ENCODE measurements around the gene FADS6. TPM values are rescaled to one million over a fixed set of nuclear protein-coding genes. Genes with fewer than 3 reads are reported as not detected.
A peak's percentile ranks its signal among the peaks of the same experiment; 100 is the strongest.

Gene FADS6
- total RNA-seq, 2 donors from 2014 or later, result not detected

- no peak overlapping the region for H3K27ac ChIP-seq
- intact Hi-C loops (cut with DNase I), result no loop called here
- DNase-seq (ENCODE audit: low spot score), result no peak
- WGBS, result 44% methylated on average over 8 of the region's 8 CpGs
- H3K4me3 ChIP-seq, result peak overlapping the region in 1 of 2 donors; percentile 19
- no peaks in the 10 kb centered on the region for H3K4me1 ChIP-seq (replicated peaks)
- no peak for TF ChIP-seq CTCF (IDR thresholded peaks at IDR 0.05)
- TF ChIP-seq POLR2A (IDR thresholded peaks at IDR 0.05), result no peak
- TF ChIP-seq POLR2AphosphoS5 (IDR thresholded peaks at IDR 0.05), result no peak
- no peaks in the 10 kb centered on the region for H3K36me3 ChIP-seq
- no peaks in the 10 kb centered on the region for H3K9me3 ChIP-seq
- no peaks in the 10 kb centered on the region for H3K27me3 ChIP-seq (replicated peaks; ENCODE audit: insufficient read depth)
Observed at GRCh38 chr17:74842146-74842598, 51.3 kb downstream of the FADS6 start.

DNA sequence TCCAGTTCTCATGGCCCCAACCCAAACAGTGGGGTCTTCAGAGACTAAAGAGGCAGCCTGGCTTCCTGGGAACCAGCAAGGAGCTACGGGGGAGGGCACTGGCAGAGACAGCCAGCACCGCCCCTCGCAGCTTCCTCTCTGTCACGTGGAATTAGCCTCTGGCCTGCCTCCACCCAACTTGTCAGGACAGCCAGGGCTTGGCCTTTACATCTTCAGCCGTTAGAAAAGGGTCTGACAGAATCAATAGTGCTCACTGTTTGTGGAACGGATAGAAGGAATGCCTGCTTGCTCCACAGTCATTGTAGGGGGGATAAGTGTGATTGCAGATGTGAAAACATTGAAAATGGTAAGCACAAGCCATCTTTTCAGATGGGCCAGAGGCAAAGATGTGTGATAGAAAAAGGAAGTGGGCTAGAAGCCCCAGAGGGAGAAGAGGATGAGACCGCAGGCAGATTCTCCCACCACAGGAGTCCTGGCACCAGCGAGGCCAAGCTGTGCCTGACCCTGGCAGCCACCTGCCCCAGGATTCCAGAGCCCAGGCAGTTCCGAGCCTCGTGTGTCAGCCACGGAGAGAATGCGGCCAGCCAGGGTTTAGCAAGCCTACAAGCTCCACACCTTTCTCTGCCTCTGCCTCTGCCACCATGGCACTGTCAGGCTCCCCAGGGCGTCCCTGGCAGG is 52.3 kb downstream of the FADS6 start:
- Histone ChIP-seq H3K9me3 (no peaks in the 10 kb centered on the region), H3K4me1 (replicated peaks) (no peaks in the 10 kb centered on the region), H3K36me3 (no peaks in the 10 kb centered on the region), H3K27ac (peak overlapping the region in 1 of 2 donors; percentile 15), H3K4me3 (no peak overlapping the region), H3K27me3 (replicated peaks; ENCODE audit: insufficient read depth) (no peaks in the 10 kb centered on the region)
- 18% methylated on average over 13 of the region's 13 CpGs for WGBS
- DNase-seq (ENCODE audit: low spot score), result peak; percentile 39
- TF ChIP-seq POLR2AphosphoS5 (IDR thresholded peaks at IDR 0.05) (peak; percentile 19), POLR2A (IDR thresholded peaks at IDR 0.05) (no peak)
- intact Hi-C loops (cut with DNase I), result no loop called here

- TF ChIP-seq POLR2AphosphoS5 (IDR thresholded peaks at IDR 0.05) (no peak), POLR2A (IDR thresholded peaks at IDR 0.05) (no peak), CTCF (IDR thresholded peaks at IDR 0.05) (no peak)
- no peaks in the 10 kb centered on the region for H3K4me1 ChIP-seq (replicated peaks)
- intact Hi-C loops (cut with DNase I), result no loop called here
- no peaks in the 10 kb centered on the region for H3K27me3 ChIP-seq (replicated peaks; ENCODE audit: insufficient read depth)
- no peak for DNase-seq (ENCODE audit: low spot score)
- H3K27ac ChIP-seq, result no peak overlapping the region
- no peaks in the 10 kb centered on the region for H3K36me3 ChIP-seq
- no peaks in the 10 kb centered on the region for H3K9me3 ChIP-seq
- H3K4me3 ChIP-seq, result no peak overlapping the region
- 50% methylated on average over 6 of the region's 7 CpGs for WGBS
Observed at GRCh38 chr17:74839990-74840852, 53.2 kb downstream of the FADS6 start.

GRCh38 chr17:74838274-74838673 is 55.2 kb downstream of the FADS6 start:
- intact Hi-C loops (cut with DNase I), result no loop called here
- Histone ChIP-seq H3K4me3 (no peak overlapping the region), H3K4me1 (replicated peaks) (no peaks in the 10 kb centered on the region), H3K36me3 (no peaks in the 10 kb centered on the region), H3K27ac (no peak overlapping the region), H3K27me3 (replicated peaks; ENCODE audit: insufficient read depth) (no peaks in the 10 kb centered on the region), H3K9me3 (no peaks in the 10 kb centered on the region)
- WGBS, result 36% methylated on average over 9 of the region's 9 CpGs
- no peak for TF ChIP-seq POLR2A (IDR thresholded peaks at IDR 0.05)
- no peak for TF ChIP-seq CTCF (IDR thresholded peaks at IDR 0.05)
- TF ChIP-seq POLR2AphosphoS5 (IDR thresholded peaks at IDR 0.05), result no peak
- no peak for DNase-seq (ENCODE audit: low spot score)

DNA sequence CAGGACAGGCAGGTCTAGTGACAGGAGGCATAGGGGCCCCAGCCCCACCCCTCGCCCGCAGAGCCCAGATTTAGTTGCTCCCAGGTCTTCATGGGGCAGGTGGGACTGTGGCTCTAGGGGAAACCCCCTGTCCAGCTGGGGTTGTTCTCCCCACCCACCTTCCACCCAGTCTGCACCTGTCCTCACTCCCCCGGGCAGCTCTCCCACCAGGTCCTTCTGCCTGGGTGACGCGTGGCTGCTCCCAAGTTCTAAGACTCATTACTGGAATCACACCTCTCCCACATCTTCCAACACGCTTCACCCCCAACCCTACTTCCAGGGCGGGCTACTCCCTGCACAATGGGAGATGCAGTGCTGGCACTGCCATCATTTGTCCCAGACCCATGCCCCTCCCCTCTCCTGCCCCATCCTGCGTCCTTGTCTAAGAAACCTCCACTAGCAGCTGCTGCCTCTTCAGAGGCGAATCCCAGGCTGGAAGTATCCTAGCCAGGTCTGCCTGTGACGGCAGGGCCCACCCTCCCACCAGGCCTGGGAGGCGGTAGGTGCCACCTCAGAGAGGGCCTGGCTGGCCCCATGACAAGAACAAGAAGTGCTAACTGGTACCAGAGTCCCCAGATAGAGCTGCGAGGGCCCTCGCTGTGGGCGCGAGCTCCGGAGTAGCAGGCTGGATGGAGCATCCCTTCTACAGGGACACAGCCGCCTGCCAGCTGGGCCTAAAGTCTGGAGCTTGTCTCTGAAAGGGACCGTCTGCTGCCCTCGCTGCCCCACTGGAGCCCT is 56.6 kb downstream of the FADS6 start:
- Histone ChIP-seq H3K4me1 (replicated peaks) (no peaks in the 10 kb centered on the region), H3K27me3 (replicated peaks; ENCODE audit: insufficient read depth) (no peaks in the 10 kb centered on the region), H3K4me3 (no peak overlapping the region), H3K27ac (no peak overlapping the region), H3K36me3 (no peaks in the 10 kb centered on the region), H3K9me3 (no peaks in the 10 kb centered on the region)
- intact Hi-C loops (cut with DNase I), result no loop called here
- DNase-seq (ENCODE audit: low spot score), result no peak
- TF ChIP-seq POLR2A (IDR thresholded peaks at IDR 0.05) (no peak), POLR2AphosphoS5 (IDR thresholded peaks at IDR 0.05) (no peak), CTCF (IDR thresholded peaks at IDR 0.05) (no peak)
- WGBS, result 93% methylated on average over 19 of the region's 19 CpGs

All from prostate gland (tissue), 2 donors.